Stomach (tissue), 4 donors: Measurements from ENCODE around the gene IRAG1.

Experiments used
- EP300 ChIP-seq: sonication (generic); formaldehyde crosslinking; IDR thresholded peaks from one replicate; pipeline ENCODE4 v1.6.1; 2017; ENCODE audit warnings: antibody characterized with exemption
- POLR2AphosphoS5 ChIP-seq, 3 donors: sonication (generic); formaldehyde crosslinking; IDR thresholded peaks; one replicate each; pipeline ENCODE4 v1.6.1; 2016; ENCODE audit warnings: antibody characterized with exemption in 3 of 3
- TF ChIP-seq, protein P1 (sequence below), 7 experiments: fragments of 450-650 bp in 4 of 7; fragments of 200-600 bp in 3 of 7; sonication (generic) in 3 of 7; IDR thresholded peaks; one replicate each; pipeline ENCODE4 v1.5.1; 2016 to 2019; ENCODE audit warnings: antibody characterized with exemption in 7 of 7, control low read depth in 2 of 7, mild to moderate bottlenecking in 1 of 7

DNA sequence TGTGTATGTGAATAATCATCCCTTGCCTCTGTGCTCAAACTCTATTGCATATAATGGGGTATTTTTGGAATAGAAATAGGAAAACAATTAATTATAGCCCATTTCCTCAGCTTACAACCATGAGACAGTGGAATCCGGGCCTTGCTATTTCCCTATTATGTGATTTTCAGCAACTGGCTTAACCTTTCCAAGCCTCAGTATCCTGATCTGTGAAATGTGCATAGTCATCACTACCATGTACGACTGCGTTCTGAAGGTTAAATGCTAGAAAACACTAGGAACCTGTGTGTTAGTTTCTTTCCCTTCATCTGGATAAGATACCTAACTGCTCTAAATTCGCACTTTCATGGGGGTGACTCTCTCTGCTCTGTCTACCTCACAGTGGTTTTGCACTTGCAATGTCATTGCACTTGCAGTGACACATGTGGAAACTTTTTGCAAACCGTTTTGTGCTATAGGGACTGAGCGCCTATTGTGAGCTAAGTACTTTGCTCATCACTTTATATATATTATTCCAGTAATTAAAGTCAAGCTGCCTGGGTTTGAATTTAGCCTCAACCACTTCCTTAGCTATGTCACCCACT lies 48.3 kb downstream of the IRAG1 start:
- TF ChIP-seq, protein P1, sequence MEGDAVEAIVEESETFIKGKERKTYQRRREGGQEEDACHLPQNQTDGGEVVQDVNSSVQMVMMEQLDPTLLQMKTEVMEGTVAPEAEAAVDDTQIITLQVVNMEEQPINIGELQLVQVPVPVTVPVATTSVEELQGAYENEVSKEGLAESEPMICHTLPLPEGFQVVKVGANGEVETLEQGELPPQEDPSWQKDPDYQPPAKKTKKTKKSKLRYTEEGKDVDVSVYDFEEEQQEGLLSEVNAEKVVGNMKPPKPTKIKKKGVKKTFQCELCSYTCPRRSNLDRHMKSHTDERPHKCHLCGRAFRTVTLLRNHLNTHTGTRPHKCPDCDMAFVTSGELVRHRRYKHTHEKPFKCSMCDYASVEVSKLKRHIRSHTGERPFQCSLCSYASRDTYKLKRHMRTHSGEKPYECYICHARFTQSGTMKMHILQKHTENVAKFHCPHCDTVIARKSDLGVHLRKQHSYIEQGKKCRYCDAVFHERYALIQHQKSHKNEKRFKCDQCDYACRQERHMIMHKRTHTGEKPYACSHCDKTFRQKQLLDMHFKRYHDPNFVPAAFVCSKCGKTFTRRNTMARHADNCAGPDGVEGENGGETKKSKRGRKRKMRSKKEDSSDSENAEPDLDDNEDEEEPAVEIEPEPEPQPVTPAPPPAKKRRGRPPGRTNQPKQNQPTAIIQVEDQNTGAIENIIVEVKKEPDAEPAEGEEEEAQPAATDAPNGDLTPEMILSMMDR (IDR thresholded peaks at IDR 0.05): no peak
- no peak for TF ChIP-seq POLR2AphosphoS5 (IDR thresholded peaks at IDR 0.05)
- TF ChIP-seq EP300: no peak
